ENCODE measurements around the gene EXOC2.

DNA sequence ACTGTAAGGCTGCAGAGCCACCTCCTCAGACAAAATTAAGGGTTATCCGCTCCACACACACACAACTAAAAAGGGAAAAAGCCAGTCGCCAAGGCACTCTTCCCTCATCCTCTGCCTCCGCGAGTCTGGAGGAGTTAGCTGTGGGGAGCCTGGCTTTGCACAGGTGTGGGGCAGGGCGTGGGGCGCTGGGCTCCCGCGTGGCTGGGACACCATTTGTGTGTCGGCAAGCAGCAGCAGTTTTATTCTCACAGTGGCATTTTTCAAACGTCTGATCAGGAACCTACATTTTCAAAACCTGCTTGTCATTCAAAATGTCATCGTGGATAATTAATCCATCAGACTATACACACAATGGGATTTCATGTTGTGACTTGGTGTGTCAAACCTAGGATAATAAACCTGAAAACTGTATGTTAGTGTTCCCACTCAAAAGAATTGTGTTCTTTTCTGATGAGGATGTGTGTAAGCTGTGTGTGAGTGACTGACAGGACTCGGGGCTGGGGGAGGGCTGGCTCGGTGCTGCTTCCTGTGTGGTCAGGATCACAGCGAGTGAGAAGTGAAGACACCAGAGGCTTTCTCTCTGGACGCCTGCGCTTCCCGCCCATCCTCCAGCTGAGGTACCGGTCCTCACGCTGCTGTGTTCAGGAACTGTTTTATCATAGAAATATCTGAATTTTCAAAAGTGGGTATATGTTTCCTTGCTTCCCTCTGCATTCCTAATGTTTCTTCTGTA is 218.3 kb downstream of the EXOC2 start:
- TF ChIP-seq FOXM1 (IDR thresholded peaks at IDR 0.05; ENCODE audit: borderline replicate concordance) = no peak
- no peak for TF ChIP-seq ARNT (IDR thresholded peaks at IDR 0.05)
- TF ChIP-seq ELF4 (IDR thresholded peaks at IDR 0.05) = no peak
- TF ChIP-seq SUZ12 (IDR thresholded peaks at IDR 0.05) = no peak
- no peak for TF ChIP-seq SP1 (IDR thresholded peaks at IDR 0.05)
- no peak for TF ChIP-seq FOXA1 (IDR thresholded peaks at IDR 0.05)
- TF ChIP-seq TARDBP (IDR thresholded peaks at IDR 0.05) = no peak
- TF ChIP-seq NFRKB (IDR thresholded peaks at IDR 0.05) = no peak
